ENCODE measurements around the gene RBKS.

GRCh38 chr2:27852691-27853090, 37.5 kb downstream of the RBKS start:
- TF ChIP-seq ZNF184 (tag by site-specific recombination; IDR thresholded peaks at IDR 0.05) (no peak), KLF7 (tag by site-specific recombination; IDR thresholded peaks at IDR 0.05; ENCODE audit: borderline replicate concordance) (no peak)

All from HEK293 (cell line).